HG03196 (cell line): ENCODE data around the gene RILPL1.
"Not testable (repeated sequence)": the region's sequence is repeated elsewhere in the genome, so short reads cannot be mapped to it uniquely, and the experiment has no call there.

Experiments
- ATAC-seq: cut with Tn5 transposase; IDR thresholded peaks from one replicate; pipeline ENCODE4 v1.9.1; 2021; ENCODE audit not compliant: unreplicated experiment

The RILPL1 gene

DNA sequence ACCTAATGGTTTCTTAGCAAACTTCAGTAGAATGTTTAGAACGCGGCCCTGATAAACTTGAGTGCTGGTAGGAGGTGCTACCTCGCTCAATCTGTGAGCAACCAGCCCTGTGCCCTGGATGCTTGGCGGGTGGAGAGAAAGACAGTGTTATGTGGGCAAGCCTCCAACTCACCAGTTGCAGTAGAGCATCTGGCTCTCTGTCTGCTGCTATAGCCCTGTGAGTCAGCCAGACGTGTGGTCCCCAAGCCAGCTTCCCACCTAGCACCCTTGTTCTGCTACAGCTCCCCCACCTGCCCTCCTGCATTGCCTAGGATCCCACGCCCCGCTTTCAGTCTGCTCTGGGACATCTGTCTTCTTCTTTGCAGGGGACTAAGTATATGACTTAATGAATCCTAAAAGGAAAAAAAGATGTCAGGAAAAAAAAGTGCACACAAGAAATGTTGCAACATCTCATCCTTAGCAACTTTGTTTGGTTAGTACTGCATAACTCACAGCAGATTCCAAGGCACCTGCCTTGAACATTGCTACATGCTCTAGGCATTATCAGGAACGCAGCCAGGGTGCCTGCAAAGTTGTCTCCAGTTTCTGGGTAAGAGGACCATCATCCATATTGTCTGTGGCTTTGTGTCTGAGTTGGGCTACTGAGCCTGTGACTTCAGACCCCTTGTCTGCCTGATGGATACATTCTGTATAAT is 62.0 kb downstream of the RILPL1 start:
- no peak for ATAC-seq

- no peak for ATAC-seq
These were observed 63.5 kb downstream of the RILPL1 start for GRCh38 chr12:123469978-123470377.

DNA sequence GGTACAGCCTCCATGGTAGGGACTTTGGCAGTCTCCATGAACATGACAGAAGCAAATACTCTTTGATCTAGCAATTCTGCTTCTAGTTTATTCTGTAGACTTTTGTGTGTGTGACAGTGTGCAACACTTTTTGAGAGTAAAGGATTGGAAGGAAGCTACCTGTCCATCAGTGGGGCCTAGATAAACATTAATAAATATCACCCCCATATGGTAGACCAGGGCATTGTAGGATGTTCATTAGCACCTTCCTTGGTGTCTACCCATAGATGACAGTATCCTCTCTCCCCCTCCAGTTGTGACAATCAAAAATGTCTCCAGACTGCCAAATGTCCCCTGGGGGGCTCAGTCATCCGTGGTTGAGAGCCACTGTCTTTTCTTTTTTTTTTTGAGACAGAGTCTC is 64.7 kb downstream of the RILPL1 start:
- peak; percentile 66 for ATAC-seq

- no peak for ATAC-seq
These were observed 68.4 kb downstream of the RILPL1 start for GRCh38 chr12:123465084-123465483.

GRCh38 chr12:123463174-123463573 is 70.3 kb downstream of the RILPL1 start:
- ATAC-seq = not testable (repeated sequence)

DNA sequence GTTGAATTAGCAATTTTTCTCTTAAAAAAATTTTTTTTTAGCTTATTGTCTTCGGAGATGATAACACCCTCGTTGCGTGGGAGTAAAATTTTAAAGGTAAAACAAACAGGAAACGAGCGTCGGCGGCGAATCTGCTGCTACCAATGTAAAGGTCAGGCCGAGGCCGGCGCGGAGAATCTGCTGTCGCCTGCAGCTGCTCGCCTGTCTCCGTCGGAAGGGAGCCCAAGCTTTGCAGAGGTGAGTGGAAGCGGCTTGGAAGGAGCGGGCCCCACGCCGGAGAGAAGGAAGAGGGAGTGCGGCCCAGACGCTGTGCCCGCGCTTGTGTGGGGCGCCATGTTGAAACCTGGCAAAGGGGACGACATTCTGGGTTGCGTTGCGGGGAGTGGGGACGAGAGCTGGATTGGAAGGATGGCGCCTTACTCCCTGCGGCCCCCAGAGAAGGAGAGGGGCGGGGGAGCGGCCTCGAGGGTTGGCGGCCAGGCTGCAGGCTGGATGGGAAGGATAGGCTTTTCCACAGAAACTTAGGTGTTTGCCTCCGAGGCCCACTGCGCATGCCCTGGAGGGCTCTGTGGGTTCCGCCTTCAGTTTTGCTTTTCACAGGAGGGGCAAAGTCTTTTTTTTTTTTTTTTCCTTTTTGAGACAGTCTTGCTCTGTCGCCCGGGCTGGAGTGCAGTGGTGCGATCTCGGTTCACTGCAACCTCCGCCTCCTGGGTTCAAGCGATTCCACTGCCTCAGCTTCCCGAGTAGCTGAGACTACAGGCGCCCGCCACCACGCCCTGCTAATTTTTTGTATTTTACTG is 75.3 kb downstream of the RILPL1 start, which contains the start of gene SNRNP35:
TSS of gene SNRNP35 (plus strand) at position 160 of the 800 bp plus-strand sequence. CDS start 7,402 bp downstream, outside the sequence.
- ATAC-seq = peak; percentile 52

DNA sequence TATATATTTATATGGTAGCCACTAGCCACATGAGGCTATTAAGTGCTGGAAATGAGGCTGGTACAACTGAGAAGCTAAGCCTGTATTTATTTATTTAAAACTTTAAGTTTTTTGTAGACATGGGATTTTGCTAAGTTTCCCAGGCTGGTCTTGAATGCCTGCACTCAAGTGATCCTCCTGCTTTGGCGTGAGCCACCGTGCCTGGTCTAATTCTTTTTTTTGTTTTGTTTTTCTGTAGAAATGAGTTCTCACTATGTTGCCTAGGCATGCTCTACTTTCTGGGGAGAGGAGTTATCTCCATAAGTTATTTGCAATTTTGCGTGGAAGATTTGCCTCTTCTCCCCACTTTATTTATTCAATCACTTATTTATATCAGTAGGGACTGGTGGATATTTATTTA is 80.4 kb downstream of the RILPL1 start:
- no peak for ATAC-seq

GRCh38 chr12:123452276-123452550 is 81.3 kb downstream of the RILPL1 start:
- ATAC-seq = not testable (repeated sequence)

DNA sequence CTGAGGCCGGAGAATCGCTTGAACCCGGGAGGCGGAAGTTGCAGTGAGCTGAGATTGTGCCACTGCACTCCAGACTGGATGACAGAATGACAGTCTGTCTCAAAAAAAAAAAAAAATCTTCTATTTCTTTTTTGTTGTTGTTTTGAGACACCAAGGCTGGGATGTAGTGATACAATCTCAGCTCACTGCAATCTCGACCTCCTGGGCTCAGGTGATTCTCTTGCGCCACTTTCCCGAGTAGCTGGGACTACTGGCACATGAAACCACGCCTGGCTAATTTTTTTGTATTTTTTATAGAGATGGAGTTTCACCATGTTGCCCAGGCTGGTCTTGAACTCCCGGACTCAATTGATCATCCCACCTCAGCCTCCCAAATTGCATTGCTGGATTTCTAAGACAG is 82.9 kb downstream of the RILPL1 start:
- no peak for ATAC-seq

- ATAC-seq = no peak
These were observed 83.7 kb downstream of the RILPL1 start for GRCh38 chr12:123449856-123450255.

- ATAC-seq = no peak
These were observed 84.2 kb downstream of the RILPL1 start for GRCh38 chr12:123449249-123449733.

DNA sequence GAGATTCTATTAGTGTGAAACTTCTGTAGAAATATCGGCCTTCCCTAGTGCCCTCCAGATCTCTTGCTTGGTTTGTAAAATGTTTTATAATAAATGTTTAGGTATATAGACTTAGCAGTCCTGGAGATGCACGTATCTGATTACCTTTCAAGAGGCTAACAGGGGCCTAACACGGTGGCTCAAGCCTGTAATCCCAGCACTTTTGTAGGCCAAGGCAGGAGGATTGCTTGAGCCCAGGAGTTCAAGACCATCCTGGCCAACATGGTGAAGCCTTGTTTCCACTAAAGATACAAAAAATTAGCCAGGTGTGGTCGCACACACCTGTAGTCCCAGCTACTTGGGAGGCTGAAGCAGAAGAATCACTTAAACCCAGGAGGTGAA is 87.2 kb downstream of the RILPL1 start:
- ATAC-seq = no peak

DNA sequence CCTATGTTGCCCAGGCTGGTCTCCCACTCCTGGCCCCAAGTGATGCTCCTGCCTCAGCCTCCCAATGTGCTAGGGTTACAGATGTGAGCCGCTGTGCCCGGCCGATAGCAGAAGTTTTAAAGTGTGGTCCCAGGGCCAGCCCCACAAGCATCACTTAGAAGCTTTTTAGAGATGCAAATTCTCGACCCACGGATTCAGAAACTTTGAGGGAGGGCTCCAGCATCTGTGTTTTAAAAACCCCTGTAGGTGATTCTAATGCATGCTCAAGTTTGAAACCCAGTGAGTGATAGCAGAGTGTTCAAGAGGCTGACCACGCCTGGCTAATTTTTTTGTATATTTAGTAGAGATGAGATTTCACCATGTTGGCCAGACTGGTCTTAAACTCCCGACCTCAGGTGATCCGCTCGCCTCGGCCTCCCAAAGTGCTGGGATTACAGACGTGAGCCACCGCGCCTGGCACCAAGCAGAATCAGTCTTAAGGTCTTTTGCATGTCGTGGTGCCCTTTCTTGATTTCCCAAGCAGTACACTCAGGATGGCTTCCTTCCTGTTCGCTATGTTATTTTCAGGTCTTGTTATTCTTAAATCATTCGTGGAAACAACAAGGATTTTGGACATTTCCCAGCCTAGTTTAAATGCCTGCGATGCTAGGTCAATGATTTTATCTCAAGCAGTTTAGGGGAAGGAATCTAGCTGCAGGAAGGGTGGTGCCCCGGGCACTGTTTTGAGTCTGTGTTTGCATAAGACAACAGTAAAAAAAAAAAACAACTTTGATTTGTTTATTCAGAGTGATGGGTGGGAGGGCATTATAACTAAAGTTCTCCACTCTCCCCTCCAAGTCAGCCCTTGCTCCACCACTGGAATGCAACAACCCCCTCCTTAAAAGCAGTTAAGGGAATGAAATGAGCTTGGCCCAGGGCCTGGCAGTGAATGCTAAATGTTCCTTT is 87.9 kb downstream of the RILPL1 start:
- ATAC-seq = no peak

- no peak for ATAC-seq
These were observed 89.2 kb downstream of the RILPL1 start for GRCh38 chr12:123444092-123445026.

- no peak for ATAC-seq
These were observed 90.7 kb downstream of the RILPL1 start for GRCh38 chr12:123442774-123443173.

GRCh38 chr12:123441523-123442164 is 91.9 kb downstream of the RILPL1 start:
- peak; percentile 47 for ATAC-seq

GRCh38 chr12:123436017-123436964 is 97.2 kb downstream of the RILPL1 start, which contains the start of gene RILPL2:
Gene RILPL2, minus strand, starts transcription at chr12:123436684. Its CDS starts 264 bp downstream, at chr12:123436420.
- ATAC-seq = peak; percentile 82

GRCh38 chr12:123435636-123436016 is 97.9 kb downstream of the RILPL1 start:
- ATAC-seq = no peak
